IMR-90 (cell line): Measurements from ENCODE around the gene GNPTG. TPM values are rescaled to one million over a fixed set of nuclear protein-coding genes. Genes with fewer than 3 reads are reported as not detected.

Experiments
- ATAC-seq: fragments of 200-7000 bp; cut with Tn5 transposase; 2 replicates; pipeline ENCODE4 v1.9.1; 2020; ENCODE audit warnings: low read depth, mild to moderate bottlenecking, moderate library complexity
- BruUV-seq: library from RNA; stranded (reverse); fragments of 400-500 nt; replicated peaks from 2 replicates; lab custom pipeline; 2021; lab: Mats Ljungman, UMichigan
- CTCF ChIA-PET: fragments of 300-600 bp; formaldehyde crosslinking; extraction: SDS; loops from one replicate; lab custom pipeline; 2021; ENCODE audit warnings: antibody characterized with exemption; lab: Yijun Ruan, JAX
- POLR2A ChIA-PET: fragments of 300-600 bp; sonication (Branson Sonifier 250); formaldehyde crosslinking; loops from one replicate; lab custom pipeline; 2022; ENCODE audit warnings: antibody characterized with exemption; ENCODE audit not compliant: unreplicated experiment; lab: Charles Lee
- DNase-seq: peaks from one replicate; pipeline ENCODE4 v3.0.0; 2013
- H2AFZ ChIP-seq: replicated peaks from 2 replicates; pipeline ENCODE3; 2013; ENCODE audit warnings: low read length, mild to moderate bottlenecking; ENCODE audit not compliant: poor library complexity
- H2AK5ac ChIP-seq: 2 replicates; pipeline ENCODE4 v1.6.1; 2013; ENCODE audit warnings: low read depth, low read length, inconsistent platforms
- H2AK9ac ChIP-seq: replicated peaks from 2 replicates; pipeline ENCODE3; 2013; ENCODE audit warnings: mild to moderate bottlenecking, low read depth, low read length, moderate library complexity; ENCODE audit not compliant: poor library complexity
- H2BK120ac ChIP-seq: 2 replicates; pipeline ENCODE4 v1.6.1; 2013; ENCODE audit warnings: low read depth, low read length, inconsistent platforms
- H2BK15ac ChIP-seq: 3 replicates; pipeline ENCODE4 v1.6.1; 2013; ENCODE audit warnings: low read depth, low read length, inconsistent platforms
- H2BK20ac ChIP-seq: 2 replicates; pipeline ENCODE4 v1.6.1; 2013; ENCODE audit warnings: low read depth, mild to moderate bottlenecking, inconsistent platforms, low read length, moderate library complexity
- H2BK5ac ChIP-seq: 2 replicates; pipeline ENCODE4 v1.6.1; 2013; ENCODE audit warnings: mild to moderate bottlenecking, low read depth, low read length, inconsistent platforms; ENCODE audit not compliant: poor library complexity, severe bottlenecking
- H3K14ac ChIP-seq: replicated peaks from 2 replicates; pipeline ENCODE4 v1.6.1; 2013; ENCODE audit warnings: low read depth, low read length, inconsistent platforms
- H3K18ac ChIP-seq: 2 replicates; pipeline ENCODE4 v1.6.1; 2013; ENCODE audit warnings: low read depth, low read length, control low read depth
- H3K23ac ChIP-seq: 2 replicates; pipeline ENCODE4 v1.6.1; 2013; ENCODE audit warnings: low read depth, low read length, inconsistent platforms
- H3K27ac ChIP-seq: 2 replicates; pipeline ENCODE4 v1.5.1; 2013; ENCODE audit warnings: mild to moderate bottlenecking, control low read depth, low read length; ENCODE audit not compliant: insufficient read depth
- H3K27me3 ChIP-seq: 2 replicates; pipeline ENCODE4 v1.6.1; 2013; ENCODE audit warnings: low read length; ENCODE audit not compliant: control insufficient read depth, insufficient read depth
- H3K36me3 ChIP-seq: 2 replicates; pipeline ENCODE4 v1.6.1; 2013; ENCODE audit warnings: low read length, mixed read lengths; ENCODE audit not compliant: control insufficient read depth, insufficient read depth
- H3K4ac ChIP-seq: 2 replicates; pipeline ENCODE4 v1.6.1; 2013; ENCODE audit warnings: low read depth, low read length, inconsistent platforms
- H3K4me1 ChIP-seq: 2 replicates; pipeline ENCODE4 v1.6.1; 2013; ENCODE audit warnings: low read length, mixed read lengths; ENCODE audit not compliant: control insufficient read depth, insufficient read depth
- H3K4me2 ChIP-seq: 2 replicates; pipeline ENCODE4 v1.6.1; 2013; ENCODE audit warnings: low read depth, mild to moderate bottlenecking, control low read depth, low read length, moderate library complexity
- H3K4me3 ChIP-seq: 2 replicates; pipeline ENCODE4 v1.5.1; 2013; ENCODE audit warnings: low read depth, mild to moderate bottlenecking, control low read depth, low read length, moderate library complexity; ENCODE audit not compliant: insufficient read depth
- H3K56ac ChIP-seq: 2 replicates; pipeline ENCODE4 v1.6.1; 2013; ENCODE audit warnings: low read length, inconsistent platforms; ENCODE audit not compliant: insufficient read depth; ENCODE audit errors: extremely low read depth
- H3K79me1 ChIP-seq, 2 experiments: 2 replicates each; pipeline ENCODE4 v1.6.1; 2013; ENCODE audit warnings: low read length in 2 of 2, inconsistent platforms in 1 of 2, low read depth in 1 of 2
- H3K9ac ChIP-seq: 2 replicates; pipeline ENCODE4 v1.6.1; 2013; ENCODE audit warnings: low read depth, low read length, control low read depth
- H3K9me1 ChIP-seq: 2 replicates; pipeline ENCODE4 v1.6.1; 2013; ENCODE audit warnings: low read length, inconsistent platforms; ENCODE audit not compliant: insufficient read depth
- H3K9me3 ChIP-seq: 2 replicates; pipeline ENCODE4 v1.6.1; 2013; ENCODE audit warnings: low read length; ENCODE audit not compliant: control insufficient read depth, insufficient read depth
- H4K20me1 ChIP-seq: 2 replicates; pipeline ENCODE4 v1.6.1; 2013; ENCODE audit warnings: low read length, inconsistent platforms; ENCODE audit not compliant: insufficient read depth
- H4K5ac ChIP-seq: 2 replicates; pipeline ENCODE4 v1.6.1; 2013; ENCODE audit warnings: mild to moderate bottlenecking, low read depth, low read length, control low read depth
- H4K8ac ChIP-seq, 2 experiments: 2 replicates each; pipeline ENCODE4 v1.6.1; 2013; ENCODE audit warnings: low read depth in 2 of 2, low read length in 2 of 2, control low read depth in 1 of 2, inconsistent platforms in 1 of 2
- H4K91ac ChIP-seq: 2 replicates; pipeline ENCODE4 v1.6.1; 2013; ENCODE audit warnings: low read depth, low read length, inconsistent platforms; ENCODE audit not compliant: insufficient read depth
- CEBPB ChIP-seq: IDR thresholded peaks from 2 replicates; pipeline ENCODE4 v1.6.1; 2012; ENCODE audit warnings: low read depth, low read length, improper control_type of control experiment
- FOS ChIP-seq: fragments of 150-350 bp; IDR thresholded peaks from 2 replicates; pipeline ENCODE4 v1.6.1; 2016; ENCODE audit warnings: low read depth, low read length
- MAFK ChIP-seq: IDR thresholded peaks from 2 replicates; pipeline ENCODE4 v1.6.1; 2012; ENCODE audit warnings: low read depth, low read length, improper control_type of control experiment
- MAZ ChIP-seq: IDR thresholded peaks from 2 replicates; pipeline ENCODE4 v1.6.1; 2012; ENCODE audit warnings: low read depth, mild to moderate bottlenecking, low read length, improper control_type of control experiment, moderate library complexity, borderline replicate concordance
- MXI1 ChIP-seq: IDR thresholded peaks from 2 replicates; pipeline ENCODE4 v1.6.1; 2012; ENCODE audit warnings: low read depth, mild to moderate bottlenecking, low read length, moderate library complexity, borderline replicate concordance
- NFE2L2 ChIP-seq: fragments of 150-350 bp; IDR thresholded peaks from 2 replicates; pipeline ENCODE4 v1.6.1; 2016; ENCODE audit warnings: low read depth, mild to moderate bottlenecking, low read length
- POLR2A ChIP-seq: IDR thresholded peaks from 2 replicates; pipeline ENCODE4 v1.6.1; 2012; ENCODE audit warnings: mild to moderate bottlenecking, low read depth, low read length
- RCOR1 ChIP-seq: IDR thresholded peaks from 2 replicates; pipeline ENCODE4 v1.6.1; 2012; ENCODE audit warnings: mild to moderate bottlenecking, low read length, improper control_type of control experiment; ENCODE audit not compliant: insufficient replicate concordance
- RFX5 ChIP-seq: IDR thresholded peaks from 2 replicates; pipeline ENCODE4 v1.8.0; 2012; ENCODE audit warnings: low read depth, mild to moderate bottlenecking, low read length, moderate library complexity
- SMC3 ChIP-seq: fragments of 150-350 bp; IDR thresholded peaks from 2 replicates; pipeline ENCODE4 v1.6.1; 2016; ENCODE audit warnings: low read depth, mild to moderate bottlenecking, antibody characterized with exemption, low read length, moderate library complexity
- WGBS, 2 experiments: methylation state at CpG; one replicate each; pipeline versions ENCODE4 v1.1.5 to v1.1.7; 2013; ENCODE audit warnings: missing lambda C conversion rate in 2 of 2; ENCODE audit not compliant: insufficient read length in 1 of 2; ENCODE audit errors: extremely low coverage in 2 of 2; 5-methylcytosine and 5-hydroxymethylcytosine counted together
- dilution Hi-C: fragments of 300-500 bp; cut with HindIII; formaldehyde crosslinking; loops from one replicate; pipeline ENCODE4 v1.14.3; 2018; ENCODE audit warnings: low sequenced_read_pairs; ENCODE audit not compliant: unreplicated experiment
- in situ Hi-C: fragments of 300-500 bp; cut with MboI; formaldehyde crosslinking; loops from 3 replicates; pipeline ENCODE4 v1.14.3; 2019; ENCODE audit warnings: low sequenced_read_pairs, inconsistent platforms, mixed read lengths
- intact Hi-C: fragments of 100-400 bp; cut with micrococcal nuclease; formaldehyde crosslinking; loops from 2 replicates; pipeline ENCODE4 v1.10.0; 2022
- polyA plus RNA-seq, 3 experiments: library from polyadenylated mRNA; depleted of rRNA; stranded (reverse); fragments of >200 nt; gene quantifications; 2 replicates each; pipeline ENCODE4 v1.2.3, GENCODE V29; 2012; ENCODE audit warnings: low replicate concordance in 1 of 3
- total RNA-seq: library from RNA; depleted of rRNA; stranded (reverse); fragments of >200 nt; gene quantifications from 2 replicates; pipeline ENCODE4 v1.2.3, GENCODE V29; 2012

GNPTG gene
- total and polyA plus RNA-seq, 2 of the 4 experiments (the other 2 are of a cell fraction) = 14.9 to 70.8 TPM

- no peak overlapping the region for H3K4ac ChIP-seq
- TF ChIP-seq MAZ = no peak
- TF ChIP-seq NFE2L2 = no peak
- TF ChIP-seq SMC3 = no peak
- no peak for TF ChIP-seq RFX5
- no peak for TF ChIP-seq MAFK
- TF ChIP-seq RCOR1 = no peak
- no peak for TF ChIP-seq MXI1
- TF ChIP-seq POLR2A = no peak
- no peak for TF ChIP-seq FOS
- TF ChIP-seq CEBPB = no peak
- peaks cover 25% of the 10 kb centered on the region for H3K36me3 ChIP-seq
- H2BK20ac ChIP-seq = no peak overlapping the region
- H3K27me3 ChIP-seq = no peaks in the 10 kb centered on the region
- peaks cover 6% of the 10 kb centered on the region for H4K20me1 ChIP-seq
- BruUV-seq = no TSS peak
- no peak overlapping the region for H4K5ac ChIP-seq
- H3K4me3 ChIP-seq = no peak overlapping the region
- CTCF ChIA-PET = no interaction called here
- no peak overlapping the region for H3K23ac ChIP-seq
- H4K91ac ChIP-seq = no peak overlapping the region
- dilution Hi-C loops (no loop called here), intact Hi-C loops (no loop called here), in situ Hi-C loops (no loop called here)
- H3K27ac ChIP-seq = no peak overlapping the region
- H3K18ac ChIP-seq = no peak overlapping the region
- H3K79me1 ChIP-seq = peaks cover 18 to 44% of the 10 kb centered on the region in 2 experiments
- H2AFZ ChIP-seq = no peak overlapping the region
- H2AK9ac ChIP-seq = no peak overlapping the region
- no peaks in the 10 kb centered on the region for H3K9me3 ChIP-seq
- POLR2A ChIA-PET = no interaction called here
- no peak overlapping the region for H3K56ac ChIP-seq
- no peak overlapping the region for H2BK5ac ChIP-seq
- H3K9ac ChIP-seq = no peak overlapping the region
- H2AK5ac ChIP-seq = no peak overlapping the region
- no peak overlapping the region for H3K14ac ChIP-seq
- H2BK120ac ChIP-seq = no peak overlapping the region
- no peak overlapping the region for H2BK15ac ChIP-seq
- H4K8ac ChIP-seq = no peak overlapping the region
- DNase-seq = no peak
- no peak overlapping the region for H3K4me2 ChIP-seq
- peaks cover 9% of the 10 kb centered on the region for H3K4me1 ChIP-seq
- ATAC-seq = no peak
- no peaks in the 10 kb centered on the region for H3K9me1 ChIP-seq
- WGBS, 2 experiments = 93% methylated on average over 4 of the region's 14 CpGs; no CpG with 5 or more reads in 1 of the 2 experiments
Observed at GRCh38 chr16:1348926-1349325, 2.8 kb upstream of the GNPTG start.
